Stimulated activated CD8-positive, alpha-beta memory T cell treated with anti-CD3 and anti-CD28 coated beads, Interleukin-4, amount 100 ng/mL, for 4 hours (primary cell): ENCODE results near the gene USP12.
"Not testable (repeated sequence)": the region's sequence is repeated elsewhere in the genome, so short reads cannot be mapped to it uniquely, and the experiment has no call there.

Experiments
- DNase-seq, 2 donors: peaks; one replicate each; pipeline ENCODE4 v3.0.0-alpha.2; 2020; ENCODE audit warnings: low read depth in 2 of 2, low spot score in 1 of 2

The USP12 gene

GRCh38 chr13:27124571-27124970 lies 47.0 kb downstream of the USP12 start:
- no peak for DNase-seq

- DNase-seq: not testable (repeated sequence)
Measured at GRCh38 chr13:27123445-27123844, 48.2 kb downstream of the USP12 start.

- DNase-seq: no peak
Measured at GRCh38 chr13:27122036-27122435, 49.6 kb downstream of the USP12 start.

GRCh38 chr13:27120811-27121210 lies 50.8 kb downstream of the USP12 start:
- no peak for DNase-seq

GRCh38 chr13:27120011-27120410 lies 51.6 kb downstream of the USP12 start:
- no peak for DNase-seq

GRCh38 chr13:27118428-27119054 lies 53.1 kb downstream of the USP12 start:
- DNase-seq: no peak

- DNase-seq: no peak
Measured at GRCh38 chr13:27117952-27118351, 53.7 kb downstream of the USP12 start.

GRCh38 chr13:27117158-27117557 lies 54.5 kb downstream of the USP12 start:
- DNase-seq: no peak

- no peak for DNase-seq
Measured at GRCh38 chr13:27113436-27113835, 58.2 kb downstream of the USP12 start.

- DNase-seq: no peak
Measured at GRCh38 chr13:27112006-27112405, 59.6 kb downstream of the USP12 start.

GRCh38 chr13:27110056-27110746 lies 61.4 kb downstream of the USP12 start:
- DNase-seq: no peak

GRCh38 chr13:27106144-27106543 lies 65.5 kb downstream of the USP12 start:
- no peak for DNase-seq

GRCh38 chr13:27104606-27105005 lies 67.0 kb downstream of the USP12 start:
- DNase-seq: no peak

- no peak for DNase-seq
Measured at GRCh38 chr13:27101847-27102246, 69.8 kb downstream of the USP12 start.

- DNase-seq: no peak
Measured at GRCh38 chr13:27101289-27101688, 70.3 kb downstream of the USP12 start.

GRCh38 chr13:27097691-27098090 lies 73.9 kb downstream of the USP12 start:
- no peak for DNase-seq

- no peak for DNase-seq
Measured at GRCh38 chr13:27091451-27091850, 80.2 kb downstream of the USP12 start.

GRCh38 chr13:27088619-27089018 lies 83.0 kb downstream of the USP12 start:
- no peak for DNase-seq

GRCh38 chr13:27086599-27087265 lies 84.9 kb downstream of the USP12 start:
- DNase-seq: no peak

GRCh38 chr13:27083183-27083582 lies 88.4 kb downstream of the USP12 start:
- DNase-seq: no peak

GRCh38 chr13:27081893-27082679 lies 89.5 kb downstream of the USP12 start:
- DNase-seq: no peak
